Pancreas (tissue), 10 donors: ENCODE data around the gene HTR1D. TPM values are rescaled to one million over a fixed set of nuclear protein-coding genes. Genes with fewer than 3 reads are reported as not detected.
A peak's percentile ranks its signal among the peaks of the same experiment; 100 is the strongest.
"Not testable (repeated sequence)": the region's sequence is repeated elsewhere in the genome, so short reads cannot be mapped to it uniquely, and the experiment has no call there.

Source experiments
- ATAC-seq, 4 donors: fragments of 200-7000 bp; cut with Tn5 transposase; one replicate each; pipeline versions ENCODE4 v1.8.0 to v1.9.1; 2020; ENCODE audit warnings: mild to moderate bottlenecking in 4 of 4, moderate library complexity in 4 of 4
- DNase-seq, 6 donors: peaks; one replicate each; pipeline ENCODE4 v3.0.0-alpha.2; 2020
- FAIRE-seq: peaks from 2 replicates; lab custom pipeline; 2012; peaks lifted over from hg19 to GRCh38; lab: Jason Lieb, UNC
- H3K27ac ChIP-seq, 4 donors: fragments of 200-600 bp; sonication (generic); 1 replicate in 3 of 4; 2 replicates in 1 of 4; pipeline versions ENCODE4 v1.5.0 to v1.8.0; 2020
- H3K27me3 ChIP-seq, 4 donors: fragments of 200-600 bp; one replicate each; pipeline ENCODE4 v1.8.0; 2021
- H3K36me3 ChIP-seq, 3 donors: fragments of 200-600 bp; sonication (generic) in 1 of 3; one replicate each; pipeline versions ENCODE4 v1.5.0 to v1.8.0; 2020 to 2021
- H3K4me1 ChIP-seq, 3 donors: fragments of 200-600 bp; one replicate each; pipeline ENCODE4 v1.8.0; 2021
- H3K4me3 ChIP-seq, 4 donors: fragments of 200-600 bp; sonication (generic) in 2 of 4; one replicate each; pipeline versions ENCODE4 v1.5.0 to v1.8.0; 2020 to 2021
- H3K9me3 ChIP-seq, 4 donors: fragments of 200-600 bp; one replicate each; pipeline ENCODE4 v1.8.0; 2021
- CTCF ChIP-seq, 4 donors: fragments of 200-600 bp; sonication (generic) in 3 of 4; IDR thresholded peaks; one replicate each; pipeline versions ENCODE4 v1.5.0 to v1.8.0; 2021; ENCODE audit warnings: antibody characterized with exemption in 4 of 4
- WGBS, 2 donors: extraction: QIAGEN DNeasy Blood & Tissue Kit; methylation state at CpG; one replicate each; pipeline ENCODE4 v1.1.7; 2013; 5-methylcytosine and 5-hydroxymethylcytosine counted together
- intact Hi-C, 3 donors: fragments of 100-400 bp; cut with DNase I; formaldehyde crosslinking; loops; one replicate each; pipeline versions ENCODE4 v1.11.1 to v1.14.2; 2022
- polyA plus RNA-seq, 2 donors: library from polyadenylated mRNA; stranded (reverse); fragments of 200-250 nt; gene quantifications; one replicate each; pipeline ENCODE4 v1.2.3, GENCODE V29; 2013
- total RNA-seq, 6 donors: library from RNA; stranded (reverse); fragmentation: NEBNext Ultra II Directional in 4 of 6; extraction: Animal tissue kit (Norgen Biotek cat#: 25700) in 4 of 6; gene quantifications; one replicate each; pipeline versions ENCODE4 v1.2.1 to v1.2.4, GENCODE V29; 2021 to 2023
- donor health status: healthy with polysubstance abuse.
- donor health status: DM: no; HTN: no; CAD: no; lungs with moderate emphysema.
- donor health status: DM: no; HTN: no; CAD: no.
- donor health status: control.
- donor health status: control.
- donor health status: Bipolar disorder and iron deficiency.
- donor health status: DM: yes; HTN: yes; CAD: no.
- donor health status: DM: no; HTN: no; CAD: no.
- donor health status: DM: no; HTN: no; CAD: no.
- donor health status: DM: yes; HTN: yes; CAD: no.

HTR1D gene
- total and polyA plus RNA-seq, 8 donors = 0.06 to 0.23 (median 0.17) TPM; not detected in 2

DNA sequence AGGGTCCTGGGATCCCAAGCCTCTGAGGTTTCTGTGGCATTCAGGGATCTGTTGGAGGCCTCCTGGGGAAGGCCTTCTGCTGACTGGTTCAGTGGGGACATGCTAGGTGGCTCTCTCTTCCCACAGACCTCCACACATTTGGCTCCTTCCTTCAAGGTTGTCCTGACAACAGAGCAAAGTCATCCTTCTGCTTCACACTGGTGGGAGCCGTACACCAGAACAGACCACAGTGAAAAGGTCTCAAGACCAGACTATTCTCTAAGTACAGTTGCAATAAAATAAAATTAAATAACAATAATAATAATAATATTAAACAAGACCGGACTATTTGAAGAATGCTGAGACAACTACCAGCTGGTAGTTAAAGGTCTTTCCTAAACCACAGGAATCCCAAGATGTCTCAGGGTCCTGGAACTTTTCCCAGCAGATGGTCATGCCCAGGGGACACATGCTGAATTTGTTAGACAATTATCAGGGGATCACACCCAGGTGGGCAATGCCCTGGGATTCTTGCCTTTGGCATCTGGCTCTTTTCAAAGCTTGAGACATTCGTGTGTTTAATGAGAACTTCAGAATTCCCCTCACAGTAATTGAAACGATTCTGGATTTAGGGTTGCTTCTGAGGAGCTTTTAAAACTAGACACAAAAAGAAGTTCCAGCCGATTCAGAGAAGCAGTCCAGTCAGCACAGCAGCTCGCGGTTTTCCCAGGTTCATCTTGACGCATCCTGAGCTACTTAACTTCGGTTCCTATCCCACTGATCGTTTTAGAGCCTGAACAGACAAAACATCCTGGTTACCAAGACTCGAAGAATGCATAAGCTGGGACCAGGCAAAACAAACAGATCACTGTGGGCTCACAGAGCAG lies 22.9 kb downstream of the HTR1D start:
- Histone ChIP-seq H3K9me3 (no peaks in the 10 kb centered on the region), H3K36me3 (no peaks in the 10 kb centered on the region), H3K4me3 (no peak overlapping the region), H3K4me1 (no peaks in the 10 kb centered on the region), H3K27ac (no peak overlapping the region), H3K27me3 (no peaks in the 10 kb centered on the region)
- intact Hi-C loops = no loop called here
- ATAC-seq = no peak
- 60 to 61% methylated on average over 11 of the region's 11 CpGs for WGBS, 2 donors
- no peak for DNase-seq
- TF ChIP-seq CTCF (IDR thresholded peaks at IDR 0.05) = no peak
- no peak for FAIRE-seq

DNA sequence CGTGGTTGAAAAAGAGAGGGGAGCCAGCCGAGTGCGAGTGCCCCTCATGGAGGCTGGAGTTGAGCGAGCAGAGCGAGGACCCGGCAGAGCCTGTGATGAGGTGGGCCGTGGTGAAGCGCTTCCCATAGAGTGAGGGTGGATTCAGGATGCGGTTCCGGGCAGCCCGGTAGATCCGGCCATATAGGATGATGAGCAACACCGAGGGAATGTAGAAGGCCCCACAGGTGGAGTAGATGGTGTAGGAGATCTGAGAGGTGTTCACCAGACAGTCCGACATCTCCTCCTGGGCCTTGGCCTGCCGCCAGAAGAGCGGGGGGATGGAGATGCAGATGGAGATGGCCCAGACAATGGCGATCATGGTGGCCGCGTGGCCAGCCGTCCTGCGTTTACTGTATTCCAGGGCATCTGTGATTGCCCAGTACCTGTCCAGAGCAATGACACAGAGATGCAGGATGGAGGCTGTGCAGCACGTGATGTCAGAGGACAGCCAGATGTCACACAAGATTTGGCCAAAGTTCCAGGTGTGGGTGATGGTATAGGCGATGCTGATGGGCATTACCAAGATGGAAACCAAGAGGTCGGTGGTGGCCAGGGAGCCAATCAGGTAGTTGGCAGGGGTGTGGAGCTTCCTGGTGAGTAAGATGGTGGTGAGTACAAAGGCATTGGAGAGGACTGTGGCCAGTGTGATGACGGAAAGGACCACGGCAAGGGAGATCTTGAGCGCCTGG lies 23.7 kb downstream of the HTR1D start:
- H3K36me3 ChIP-seq = no peaks in the 10 kb centered on the region
- TF ChIP-seq CTCF (IDR thresholded peaks at IDR 0.05) = no peak
- no peak for ATAC-seq
- no peaks in the 10 kb centered on the region for H3K9me3 ChIP-seq
- peak in 1 of 6 donors; percentile 26 for DNase-seq
- no peak overlapping the region for H3K27ac ChIP-seq
- no peak overlapping the region for H3K4me3 ChIP-seq
- no peaks in the 10 kb centered on the region for H3K27me3 ChIP-seq
- 86 to 90% methylated on average over 27 of the region's 27 CpGs for WGBS, 2 donors
- no peaks in the 10 kb centered on the region for H3K4me1 ChIP-seq
- intact Hi-C loops = no loop called here
- FAIRE-seq = no peak

DNA sequence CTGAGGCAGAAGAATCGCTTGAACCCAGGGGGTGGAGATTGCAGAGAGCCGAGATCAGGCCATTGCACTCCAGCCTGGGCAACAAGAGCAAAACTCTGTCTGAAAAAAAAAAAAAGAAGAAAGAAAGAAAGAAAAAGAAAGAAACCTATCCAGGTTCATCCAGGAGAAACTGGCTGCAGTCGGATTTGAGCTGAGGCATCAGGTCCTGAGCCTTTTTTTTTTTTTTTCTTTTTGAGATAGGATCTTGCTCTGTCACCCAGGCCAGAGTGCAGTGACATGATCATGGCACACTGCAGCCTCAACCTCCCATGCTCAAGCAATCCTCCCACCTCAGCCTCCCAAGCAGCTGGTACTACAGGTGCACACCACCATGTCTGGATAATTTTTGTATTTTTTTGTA lies 26.1 kb downstream of the HTR1D start:
- intact Hi-C loops = no loop called here
- FAIRE-seq = no peak
- WGBS, 2 donors = 90 to 94% methylated on average over 3 of the region's 3 CpGs

GRCh38 chr1:23188936-23189452 lies 28.3 kb downstream of the HTR1D start:
- not testable (repeated sequence) for H3K4me1 ChIP-seq, DNase-seq, ATAC-seq, H3K27ac ChIP-seq, H3K9me3 ChIP-seq, H3K27me3 ChIP-seq, H3K4me3 ChIP-seq, FAIRE-seq, H3K36me3 ChIP-seq
- intact Hi-C loops = loop anchor here (5.0 to 10.0 kb wide), 4 partner anchors 84 to 214 kb away; partner anchors contain the start of gene LACTBL1 (in 1 of the 3)
- WGBS, 2 donors = 92 to 98% methylated on average over 13 of the region's 13 CpGs

More for the DNA sequence above, 26.1 kb downstream of the HTR1D start:
- no peaks in the 10 kb centered on the region for H3K36me3 ChIP-seq
- no peaks in the 10 kb centered on the region for H3K4me1 ChIP-seq
- H3K27me3 ChIP-seq = no peaks in the 10 kb centered on the region
- no peak overlapping the region for H3K4me3 ChIP-seq
- H3K9me3 ChIP-seq = no peaks in the 10 kb centered on the region
- TF ChIP-seq CTCF (IDR thresholded peaks at IDR 0.05) = no peak
- ATAC-seq (no peak), DNase-seq (no peak)
- no peak overlapping the region for H3K27ac ChIP-seq

DNA sequence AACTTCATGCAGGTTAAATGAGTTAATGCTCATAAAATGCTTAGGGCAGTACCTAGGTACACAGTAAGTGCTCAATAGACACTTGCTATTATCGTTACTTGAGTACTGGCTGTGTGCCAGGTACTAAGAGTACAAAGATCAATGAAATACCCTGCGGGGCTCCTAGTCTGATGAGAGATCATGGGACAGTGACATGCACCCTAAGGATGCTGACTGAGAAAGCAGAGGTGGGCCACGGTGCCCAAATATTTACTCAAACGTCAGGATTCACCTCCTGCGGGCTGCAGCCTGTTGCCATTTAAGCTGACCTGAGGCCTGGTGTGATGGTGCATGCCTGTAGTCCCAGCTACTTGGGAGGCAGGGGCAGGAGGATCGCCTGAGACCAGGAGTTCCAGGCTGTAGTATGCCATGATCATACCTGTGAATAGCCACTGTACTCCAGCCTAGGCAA lies 28.8 kb downstream of the HTR1D start:
- Histone ChIP-seq H3K4me3 (no peak overlapping the region), H3K27me3 (no peaks in the 10 kb centered on the region), H3K36me3 (no peaks in the 10 kb centered on the region), H3K4me1 (no peaks in the 10 kb centered on the region), H3K9me3 (no peaks in the 10 kb centered on the region), H3K27ac (no peak overlapping the region)
- DNase-seq = no peak
- intact Hi-C loops = loop anchor here (5.0 to 10.0 kb wide), 4 partner anchors 84 to 214 kb away; partner anchors contain the start of gene LACTBL1 (in 1 of the 3)
- no peak for TF ChIP-seq CTCF (IDR thresholded peaks at IDR 0.05)
- WGBS, 2 donors = 41 to 46% methylated on average over 6 of the region's 6 CpGs
- FAIRE-seq = no peak
- no peak for ATAC-seq
